ENCODE data around the gene CLEC3A.

GRCh38 chr16:78001451-78002025 is 20.8 kb upstream of the CLEC3A start:
- TF ChIP-seq ZNF384 (IDR thresholded peaks at IDR 0.05) (no peak), FOXM1 (IDR thresholded peaks at IDR 0.05; ENCODE audit: borderline replicate concordance) (no peak), FOXK2 (IDR thresholded peaks at IDR 0.05) (no peak), SUZ12 (IDR thresholded peaks at IDR 0.05) (no peak), PKNOX1 (IDR thresholded peaks at IDR 0.05) (no peak), ARNT (IDR thresholded peaks at IDR 0.05) (no peak), FOXA1 (IDR thresholded peaks at IDR 0.05) (no peak), BHLHE40 (IDR thresholded peaks at IDR 0.05; ENCODE audit: borderline replicate concordance) (no peak), L3MBTL2 (conservative IDR thresholded peaks at IDR 0.05) (no peak), TARDBP (IDR thresholded peaks at IDR 0.05) (no peak), NFRKB (IDR thresholded peaks at IDR 0.05) (no peak), HDGF (IDR thresholded peaks at IDR 0.05; ENCODE audit: borderline replicate concordance) (no peak)

Data from HEK293T (cell line).